Measurements from ENCODE around the gene RANBP1. TPM values are rescaled to one million over a fixed set of nuclear protein-coding genes. Genes with fewer than 3 reads are reported as not detected.

The RANBP1 gene
- total RNA-seq, 4 donors from 2014 or later, result 79.4 to 147 (median 120) TPM

- in situ Hi-C loops (cut with MboI; ENCODE audit: low sequenced_read_pairs in 4 of 4), result no loop called here
- H3K27ac ChIP-seq, result peak overlapping the region; percentile 34 to 69 (median 60)
- no peaks in the 10 kb centered on the region for H3K27me3 ChIP-seq
- intact Hi-C loops (cut with DNase I; ENCODE audit: low total_unique reads), result loop anchor here (5.0 to 10.0 kb wide), 2 partner anchors 110 to 413 kb away; partner anchors contain the start of gene KLHL22
- no peak overlapping the region for H3K4me3 ChIP-seq
- ATAC-seq (no peak), DNase-seq (peak; percentile 28 to 66)
- peaks cover 44 to 49% of the 10 kb centered on the region in 2 donors for H3K4me1 ChIP-seq
- H3K36me3 ChIP-seq, result peaks cover 0 to 43% of the 10 kb centered on the region in 2 donors
- TF ChIP-seq CTCF (IDR thresholded peaks at IDR 0.05 in 4 of 5, conservative IDR thresholded peaks at IDR 0.05 in 1 of 5) (peak in 2 of 5 experiments; percentile 12 to 30), POLR2A (IDR thresholded peaks at IDR 0.05) (no peak)
- no peaks in the 10 kb centered on the region for H3K9me3 ChIP-seq
Measured at GRCh38 chr22:20084547-20085413, 31.1 kb upstream of the RANBP1 start.

DNA sequence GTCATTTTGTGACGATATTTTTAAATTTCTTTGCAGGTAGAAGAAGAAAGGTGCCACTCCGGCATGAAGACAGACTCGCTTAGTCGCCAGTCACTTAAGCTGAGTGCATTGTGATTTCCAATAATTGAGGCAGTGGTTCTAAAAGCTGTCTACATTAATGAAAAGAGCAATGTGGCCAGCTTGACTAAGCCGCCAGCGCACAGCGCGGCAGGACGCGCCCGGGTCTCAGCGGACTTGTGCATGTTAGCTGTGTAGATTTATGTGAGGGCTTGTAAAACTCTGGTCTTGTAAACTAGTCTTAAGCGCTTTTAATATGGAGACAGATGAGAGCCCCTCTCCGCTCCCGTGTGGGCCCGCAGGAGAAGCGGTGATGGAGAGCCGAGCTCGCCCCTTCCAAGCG lies 30.3 kb upstream of the RANBP1 start:
- in situ Hi-C loops (cut with MboI; ENCODE audit: low sequenced_read_pairs in 4 of 4) (no loop called here), intact Hi-C loops (cut with DNase I; ENCODE audit: low total_unique reads) (loop anchor here (10.0 kb wide), 1 partner anchor 111 kb away; no protein-coding TSS in a partner anchor)
- no peak for TF ChIP-seq POLR2A (IDR thresholded peaks at IDR 0.05)
- no peak for TF ChIP-seq CTCF (IDR thresholded peaks at IDR 0.05 in 4 of 5, conservative IDR thresholded peaks at IDR 0.05 in 1 of 5)
- peaks cover 44 to 49% of the 10 kb centered on the region in 2 donors for H3K4me1 ChIP-seq
- no peak overlapping the region for H3K4me3 ChIP-seq
- ATAC-seq (no peak), DNase-seq (no peak)
- H3K9me3 ChIP-seq, result no peaks in the 10 kb centered on the region
- no peaks in the 10 kb centered on the region for H3K27me3 ChIP-seq
- peak overlapping the region in 1 of 4 donors; percentile 69 for H3K27ac ChIP-seq
- peaks cover 0 to 51% of the 10 kb centered on the region in 2 donors for H3K36me3 ChIP-seq

DNA sequence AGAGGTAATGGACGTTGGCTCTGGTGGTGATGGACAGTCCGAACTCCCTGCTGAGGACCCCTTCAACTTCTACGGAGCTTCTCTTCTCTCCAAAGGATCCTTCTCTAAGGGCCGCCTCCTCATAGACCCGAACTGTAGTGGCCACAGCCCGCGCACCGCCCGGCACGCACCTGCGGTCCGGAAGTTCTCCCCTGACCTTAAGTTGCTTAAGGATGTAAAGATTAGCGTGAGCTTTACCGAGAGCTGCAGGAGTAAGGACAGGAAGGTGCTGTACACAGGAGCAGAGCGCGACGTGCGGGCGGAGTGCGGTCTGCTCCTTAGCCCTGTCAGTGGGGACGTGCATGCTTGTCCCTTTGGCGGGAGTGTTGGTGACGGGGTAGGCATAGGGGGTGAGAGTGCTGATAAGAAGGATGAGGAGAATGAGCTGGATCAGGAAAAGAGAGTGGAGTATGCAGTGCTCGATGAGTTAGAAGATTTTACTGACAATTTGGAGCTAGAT lies 29.8 kb upstream of the RANBP1 start:
- Histone ChIP-seq H3K27me3 (no peaks in the 10 kb centered on the region), H3K36me3 (peaks cover 0 to 56% of the 10 kb centered on the region in 2 donors), H3K9me3 (no peaks in the 10 kb centered on the region), H3K4me1 (peaks cover 40 to 44% of the 10 kb centered on the region in 2 donors), H3K4me3 (no peak overlapping the region), H3K27ac (no peak overlapping the region)
- in situ Hi-C loops (cut with MboI; ENCODE audit: low sequenced_read_pairs in 4 of 4), result no loop called here
- no peak for ATAC-seq
- intact Hi-C loops (cut with DNase I; ENCODE audit: low total_unique reads), result loop anchor here (10.0 kb wide), 1 partner anchor 111 kb away; no protein-coding TSS in a partner anchor
- no peak for TF ChIP-seq CTCF (IDR thresholded peaks at IDR 0.05 in 4 of 5, conservative IDR thresholded peaks at IDR 0.05 in 1 of 5)
- no peak for DNase-seq

- TF ChIP-seq CTCF (IDR thresholded peaks at IDR 0.05 in 4 of 5, conservative IDR thresholded peaks at IDR 0.05 in 1 of 5) (no peak), POLR2A (IDR thresholded peaks at IDR 0.05) (no peak)
- Histone ChIP-seq H3K4me3 (no peak overlapping the region), H3K36me3 (peaks cover 0 to 62% of the 10 kb centered on the region in 2 donors), H3K27me3 (no peaks in the 10 kb centered on the region), H3K9me3 (no peaks in the 10 kb centered on the region), H3K27ac (no peak overlapping the region), H3K4me1 (peaks cover 34 to 38% of the 10 kb centered on the region in 2 donors)
- in situ Hi-C loops (cut with MboI; ENCODE audit: low sequenced_read_pairs in 4 of 4), result no loop called here
- intact Hi-C loops (cut with DNase I; ENCODE audit: low total_unique reads), result loop anchor here (10.0 kb wide), 1 partner anchor 112 kb away; no protein-coding TSS in a partner anchor
- ATAC-seq, result no peak
- no peak for DNase-seq
Measured at GRCh38 chr22:20086763-20087162, 29.1 kb upstream of the RANBP1 start.

All from gastrocnemius medialis (tissue), 4 donors.